GM18526 (cell line): ENCODE results near the gene ARMC7.

Source experiments
- POLR2A ChIP-seq: IDR thresholded peaks from 3 replicates; pipeline ENCODE4 v1.6.1; 2011; ENCODE audit not compliant: insufficient read length; ENCODE audit errors: extremely low read depth

ARMC7 gene

DNA sequence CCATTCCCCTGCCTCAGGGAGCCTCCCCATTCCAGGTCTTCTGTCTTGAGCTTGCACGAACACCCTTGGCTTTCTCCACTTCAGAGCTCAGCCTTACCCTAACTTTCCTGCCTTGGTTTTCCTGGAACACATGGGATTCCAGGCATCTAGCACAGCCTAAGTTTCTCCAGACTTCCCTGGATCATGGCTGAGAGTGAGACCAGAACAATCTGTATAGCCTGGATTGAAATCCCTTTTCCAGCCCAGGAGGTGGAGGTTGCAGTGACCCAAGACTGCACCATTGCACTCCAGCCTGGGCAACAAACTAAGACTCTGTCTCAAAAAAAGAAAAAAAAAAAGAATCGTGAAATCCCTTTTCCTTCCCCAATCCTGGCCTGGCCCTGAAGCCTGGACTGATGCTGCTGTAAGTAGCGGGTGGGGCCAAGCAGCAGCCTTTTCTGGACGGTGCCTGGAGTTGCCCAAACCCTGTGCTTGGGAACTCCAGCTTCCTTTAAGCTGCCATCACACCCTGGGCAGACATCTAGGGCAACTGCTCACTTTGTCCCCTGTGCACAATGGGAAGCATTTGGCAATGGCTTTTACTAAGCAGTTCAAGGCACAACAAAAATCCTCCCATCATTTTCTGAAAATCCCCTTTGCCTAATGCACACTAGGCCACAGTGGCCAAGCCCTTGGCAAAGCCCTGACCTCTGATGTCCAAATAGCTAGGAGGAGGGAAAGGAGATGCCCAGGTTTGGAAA lies 34.0 kb upstream of the ARMC7 start:
- no peak for TF ChIP-seq POLR2A

GRCh38 chr17:75077072-75077495 lies 32.7 kb upstream of the ARMC7 start:
- TF ChIP-seq POLR2A, result no peak

DNA sequence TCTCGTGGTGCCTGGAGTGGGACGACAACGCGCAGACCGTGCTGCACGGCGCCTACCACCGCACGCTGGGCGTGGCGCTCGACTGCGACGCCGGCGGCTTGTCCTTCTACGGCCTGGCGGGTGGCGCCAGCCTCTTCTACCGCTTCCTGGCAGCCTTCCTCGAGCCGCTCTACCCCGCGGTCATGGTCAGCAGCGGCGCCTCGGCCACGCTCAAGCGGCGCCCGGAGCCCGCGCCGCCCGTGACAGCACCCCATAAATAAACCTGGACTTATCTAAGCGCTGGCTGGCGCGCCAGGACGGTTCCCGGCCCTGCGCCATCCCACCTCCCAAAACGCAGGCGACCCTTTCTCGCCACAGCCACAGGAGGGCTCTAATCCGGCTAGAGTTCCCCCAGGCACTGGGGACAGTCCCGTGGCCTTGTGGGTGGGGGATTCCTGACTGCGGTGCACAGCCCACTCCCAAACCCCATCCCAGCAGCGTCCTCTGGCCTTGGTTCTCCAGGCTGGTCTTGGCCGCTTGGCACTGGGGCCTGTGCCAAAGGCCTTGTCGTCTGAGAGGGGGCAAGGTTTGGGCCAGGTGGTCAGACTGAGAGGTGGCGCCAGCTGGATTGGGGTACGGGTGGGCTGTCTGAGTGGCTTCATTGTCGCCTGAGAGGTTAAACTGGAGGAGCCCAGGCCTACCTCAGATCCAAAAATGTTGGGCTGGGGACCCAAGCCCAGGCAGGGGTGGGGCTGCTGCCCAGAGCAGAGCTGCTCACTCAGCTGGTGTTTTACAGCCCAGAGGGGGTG lies 32.1 kb upstream of the ARMC7 start:
- no peak for TF ChIP-seq POLR2A

- peak; percentile 42 for TF ChIP-seq POLR2A
Observed at GRCh38 chr17:75078284-75079022, 31.3 kb upstream of the ARMC7 start.

DNA sequence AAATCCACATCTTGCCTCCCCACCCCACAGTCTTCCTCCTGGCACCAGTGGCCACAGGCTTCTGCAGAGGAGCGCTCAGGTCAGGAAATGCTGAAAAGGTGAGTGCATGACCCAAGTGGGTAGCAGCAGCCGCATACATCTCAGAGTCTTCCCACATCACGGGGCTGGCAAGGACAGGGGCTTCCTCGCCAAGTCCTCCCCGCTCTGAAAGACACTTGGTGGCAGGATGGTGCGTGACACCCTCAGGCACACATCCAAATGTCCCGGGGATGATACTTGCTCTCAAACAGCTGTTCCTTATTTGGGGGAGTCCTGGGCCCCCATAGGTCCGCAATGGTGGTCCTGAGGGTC lies 30.8 kb upstream of the ARMC7 start:
- TF ChIP-seq POLR2A, result no peak

DNA sequence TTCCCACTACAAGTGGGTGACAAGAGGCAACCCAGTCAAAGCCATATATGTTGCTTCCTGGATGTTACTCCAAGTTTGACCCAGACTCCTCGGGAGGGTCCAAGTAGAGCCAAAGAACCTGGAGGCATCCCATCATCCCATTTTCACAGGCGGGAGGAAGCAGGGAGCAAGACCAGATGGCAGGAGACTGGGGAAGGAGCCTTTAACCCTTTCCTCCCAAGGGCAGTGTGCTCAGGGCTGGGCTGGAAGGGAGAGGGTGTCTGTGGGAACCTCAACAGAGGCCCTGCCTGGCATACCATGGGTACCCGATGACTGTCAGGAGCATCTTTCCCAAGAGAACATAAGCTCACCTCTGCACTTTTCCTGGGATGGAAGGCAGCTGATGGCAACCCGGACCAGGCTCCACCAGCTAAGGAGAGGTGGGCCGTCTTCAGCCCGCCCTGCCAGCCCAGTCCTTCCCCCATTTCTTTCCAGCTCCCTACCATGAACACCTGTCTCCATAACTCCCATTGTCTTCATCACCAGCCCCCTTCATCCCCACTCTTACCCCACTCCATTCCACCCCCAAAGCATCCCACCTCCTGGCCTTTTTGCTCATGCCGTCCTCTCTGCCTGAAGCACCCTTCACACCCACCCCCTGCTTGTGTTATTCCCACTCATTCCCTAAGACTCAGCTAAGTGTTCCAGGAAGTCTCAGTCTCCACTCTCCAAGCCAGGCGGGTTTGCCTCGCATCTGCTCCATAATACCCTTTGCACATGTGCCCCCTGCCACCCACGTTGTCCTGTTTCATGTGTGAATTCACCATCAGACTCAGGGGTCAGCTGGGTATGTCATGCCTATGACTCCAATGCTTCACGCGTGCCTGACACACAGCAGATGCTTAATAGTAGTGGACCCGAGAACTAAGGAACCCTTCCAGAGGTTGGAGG lies 27.9 kb upstream of the ARMC7 start:
- no peak for TF ChIP-seq POLR2A

DNA sequence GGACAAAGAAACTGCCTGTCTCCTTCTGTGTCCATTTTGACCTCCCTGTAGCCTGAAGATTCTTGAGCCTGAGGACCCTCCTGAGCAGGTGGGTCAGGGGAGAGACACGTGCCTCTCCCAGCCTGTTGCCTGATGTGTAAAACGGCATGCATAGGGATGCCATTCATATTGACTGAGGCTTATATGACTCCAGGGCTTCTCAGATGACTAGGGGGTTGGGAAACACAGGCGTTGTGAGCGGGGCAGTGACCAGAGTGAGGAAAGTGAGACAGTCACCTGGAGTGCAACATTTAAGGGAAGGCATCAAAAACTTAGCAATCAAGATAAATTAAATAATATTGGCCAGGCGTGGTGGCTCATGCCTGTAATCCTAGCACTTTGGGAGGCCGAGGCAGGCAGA lies 27.1 kb upstream of the ARMC7 start:
- TF ChIP-seq POLR2A, result no peak

DNA sequence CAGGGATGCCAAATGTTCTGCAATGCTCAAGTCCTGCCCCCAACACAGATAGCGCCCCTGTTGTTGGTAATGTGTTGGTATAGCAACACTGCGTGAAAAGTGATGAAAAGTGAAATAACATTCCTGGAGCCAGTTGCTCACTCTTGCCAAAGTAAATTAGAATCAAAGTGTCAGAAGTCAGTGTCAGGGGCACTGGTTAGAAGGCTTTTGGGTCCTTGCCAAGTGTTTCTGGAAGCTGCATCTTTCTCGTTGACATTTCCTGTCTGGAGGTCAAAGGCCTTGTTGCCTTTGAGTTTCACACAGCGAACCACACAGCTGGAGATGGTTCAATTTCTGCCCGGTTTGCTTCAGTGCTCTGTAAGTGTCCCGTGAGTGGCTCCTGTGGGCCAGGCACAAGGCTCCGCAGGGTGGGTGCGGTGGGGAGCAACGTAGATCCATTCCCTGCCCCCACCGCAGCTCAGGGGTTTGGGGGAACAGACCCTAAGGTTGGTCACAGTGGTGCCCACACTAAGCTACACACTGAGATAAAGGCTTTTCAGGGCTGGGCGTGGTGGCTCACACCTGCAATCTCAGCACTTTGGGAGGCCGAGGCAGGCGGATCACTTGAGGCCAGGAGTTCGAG lies 25.6 kb upstream of the ARMC7 start:
- no peak for TF ChIP-seq POLR2A

DNA sequence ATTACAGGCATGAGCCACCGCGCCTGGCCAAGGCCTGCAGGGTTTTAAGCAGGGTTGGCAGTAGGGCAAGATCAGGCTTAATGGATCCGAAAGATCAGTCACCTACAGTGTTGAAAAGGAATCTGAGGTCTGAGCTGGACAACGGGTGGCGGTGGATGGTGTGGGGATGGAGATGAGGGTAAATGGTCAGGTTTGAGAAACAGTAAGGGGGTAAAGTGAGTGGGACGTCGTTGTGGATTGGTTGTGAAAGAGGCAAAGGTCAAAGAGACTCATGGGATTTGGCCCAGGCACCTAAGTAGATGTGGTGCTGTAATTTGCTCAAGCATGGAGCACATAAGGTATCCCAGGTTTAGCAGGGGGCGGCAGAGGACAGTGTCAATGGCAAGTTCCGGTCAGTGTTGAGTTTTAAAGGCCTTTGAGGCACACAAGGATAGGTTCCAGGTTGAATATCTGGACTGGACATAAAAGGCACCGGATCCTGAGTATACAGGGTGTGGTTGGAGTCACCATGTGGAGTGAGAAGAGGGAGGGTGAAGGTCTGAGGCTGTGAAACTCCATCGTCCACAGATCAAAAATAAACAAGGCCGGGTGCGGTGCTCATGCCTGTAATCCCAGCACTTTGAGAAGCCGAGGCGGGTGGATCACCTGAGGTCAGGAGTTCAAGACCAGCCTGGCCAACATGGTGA lies 23.1 kb upstream of the ARMC7 start:
- no peak for TF ChIP-seq POLR2A

DNA sequence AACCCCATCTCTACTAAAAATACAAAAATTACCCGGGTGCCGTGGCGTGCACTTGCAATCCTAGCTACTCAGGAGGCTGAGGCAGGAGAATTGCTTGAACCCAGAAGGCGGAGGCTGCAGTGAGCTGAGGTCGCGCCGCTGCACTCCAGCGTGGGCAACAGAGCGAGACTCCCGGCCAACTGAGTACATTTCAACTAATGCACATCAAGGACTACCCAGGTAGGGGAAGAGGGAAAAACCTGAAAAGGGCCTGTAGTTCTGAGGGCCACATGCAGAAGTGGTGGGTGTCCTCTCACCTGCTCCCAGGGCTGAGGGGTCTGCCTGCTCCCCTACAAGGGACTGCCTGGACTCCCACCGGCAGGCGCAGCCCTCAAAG lies 22.6 kb upstream of the ARMC7 start:
- no peak for TF ChIP-seq POLR2A

DNA sequence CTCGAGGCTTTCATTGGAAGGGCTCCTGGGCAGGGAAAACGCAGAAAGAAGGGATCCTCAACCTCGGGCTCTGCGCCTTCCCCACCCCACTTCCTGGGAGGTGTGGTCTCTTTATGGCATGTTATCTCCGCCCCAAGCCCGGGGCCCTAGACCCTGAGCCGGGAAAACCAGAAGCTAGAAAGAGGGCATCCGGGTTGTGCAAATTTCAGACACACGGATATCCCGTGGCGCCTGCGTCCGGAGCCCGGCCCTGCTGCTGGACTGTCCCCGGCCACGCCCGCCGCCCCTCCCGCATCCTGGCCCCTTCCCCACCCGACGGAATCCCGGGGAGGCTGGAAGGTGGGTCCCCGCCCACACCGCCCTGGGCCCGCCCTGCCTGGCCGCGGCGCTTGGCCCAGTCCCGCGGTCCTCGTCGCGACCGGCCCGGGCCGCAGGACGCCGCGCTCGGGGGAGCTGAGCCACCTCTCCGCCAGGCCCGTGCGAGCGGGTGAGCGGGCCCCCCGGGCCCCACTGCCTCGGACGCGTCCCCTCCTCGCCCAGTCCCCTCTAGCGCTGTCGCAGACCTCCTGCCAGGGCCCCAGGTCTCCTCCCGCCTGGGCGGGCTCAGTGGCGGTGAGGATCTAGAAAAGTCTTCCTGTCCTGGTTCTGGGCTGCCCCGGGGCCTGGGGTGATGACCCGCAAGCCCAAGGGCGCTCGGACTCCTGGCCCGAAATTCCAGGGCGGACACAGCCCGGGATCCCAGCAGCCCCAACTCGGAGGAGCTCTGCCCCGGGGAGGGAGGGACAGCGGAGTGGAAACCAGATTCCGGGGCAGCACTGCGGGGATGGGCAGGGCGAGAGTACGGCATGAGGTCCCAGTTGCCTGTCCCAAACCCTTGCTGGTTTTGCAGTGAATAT lies 22.0 kb upstream of the ARMC7 start, which contains the start of gene SLC16A5:
Gene SLC16A5 (plus strand): TSS at position 397 of the 896 bp plus-strand sequence. CDS start 5,683 bp downstream, outside the sequence.
- TF ChIP-seq POLR2A, result peak; percentile 49

DNA sequence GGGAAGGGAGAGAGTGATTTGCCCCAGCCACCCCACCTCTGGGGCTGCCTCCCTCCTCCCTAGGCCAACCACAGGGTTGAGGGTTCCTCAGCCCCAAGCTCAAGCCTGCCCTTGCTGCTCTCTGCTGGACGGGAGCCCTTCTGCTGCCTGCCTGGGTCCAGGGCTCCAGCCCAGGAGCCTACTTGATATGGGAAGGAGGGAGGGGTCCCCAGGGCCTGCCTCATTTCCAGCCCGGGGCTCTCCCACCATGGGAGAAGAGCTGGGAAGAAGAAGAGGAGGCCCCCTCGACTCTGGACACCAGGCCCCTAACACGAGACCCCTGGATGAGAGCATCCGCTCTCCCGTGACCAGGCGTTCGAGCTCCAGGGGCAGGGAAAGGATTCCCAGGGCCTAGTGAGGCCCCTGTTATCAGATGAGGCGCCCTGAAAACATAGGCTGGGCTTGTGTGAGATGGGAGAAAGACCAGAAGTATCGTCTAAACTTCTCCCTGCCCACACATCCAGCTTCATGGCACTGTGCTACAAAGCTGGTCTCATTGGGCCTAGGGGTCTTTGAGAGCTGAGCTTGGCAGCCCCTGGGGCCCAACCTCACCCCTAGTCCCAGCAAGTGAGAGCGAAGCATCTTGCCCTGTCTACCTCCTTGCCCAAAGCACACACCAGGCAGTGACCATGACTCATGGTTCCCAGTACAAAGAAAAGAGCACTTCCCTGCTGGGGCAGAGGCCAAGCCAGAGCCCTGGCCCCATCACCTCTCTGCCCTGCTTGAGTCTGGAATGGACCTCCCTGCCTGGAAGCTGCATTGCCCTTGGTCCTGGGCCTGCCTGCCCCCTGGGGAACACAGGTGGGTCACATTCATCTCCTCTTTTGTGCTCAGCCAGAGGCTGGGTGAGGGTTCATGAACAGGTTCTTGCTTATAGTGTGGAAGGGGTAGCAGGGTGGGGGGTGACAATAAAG lies 21.0 kb upstream of the ARMC7 start:
- no peak for TF ChIP-seq POLR2A
